Stimulated activated naive CD8-positive, alpha-beta T cell treated with anti-CD3 and anti-CD28 coated beads, Interleukin-15, Interleukin-2, amounts not matched to agents 100 ng/mL and 50 ng/mL, for 24 hours (primary cell): ENCODE data around the gene SERPINI1.

Source experiments
- H3K27ac Mint-ChIP-seq: one replicate; pipeline ENCODE4 v1.8.0; 2021; ENCODE audit warnings: mild to moderate bottlenecking, mixed read lengths
- H3K27me3 Mint-ChIP-seq: one replicate; pipeline ENCODE4 v1.8.0; 2021; ENCODE audit warnings: mixed read lengths
- H3K36me3 Mint-ChIP-seq: one replicate; pipeline ENCODE4 v1.8.0; 2021; ENCODE audit warnings: low read depth, mixed read lengths
- H3K4me1 Mint-ChIP-seq: one replicate; pipeline ENCODE4 v1.8.0; 2021; ENCODE audit warnings: low read depth, mixed read lengths
- H3K4me3 Mint-ChIP-seq: one replicate; pipeline ENCODE4 v1.8.0; 2021; ENCODE audit warnings: mild to moderate bottlenecking, mixed read lengths
- H3K9me3 Mint-ChIP-seq: one replicate; pipeline ENCODE4 v1.8.0; 2021; ENCODE audit warnings: mixed read lengths

The SERPINI1 gene

GRCh38 chr3:167735233-167736138, at the start of gene SERPINI1:
TSS of gene SERPINI1 (plus strand) at chr3:167735721. CDS start at chr3:167789129, 53,408 bp downstream.
- Mint-ChIP-seq H3K27ac (no peak within 1 kb of the TSS), H3K27me3 (no peaks in the 10 kb centered on the region), H3K4me3 (no peak within 1 kb of the TSS), H3K9me3 (no peaks in the 10 kb centered on the region), H3K36me3 (peaks cover 11% of the 10 kb centered on the region), H3K4me1 (peaks cover 8% of the 10 kb centered on the region)

GRCh38 chr3:167691366-167691765, 44.2 kb upstream of the SERPINI1 start:
- H3K4me3 Mint-ChIP-seq = no peak overlapping the region
- peak overlapping the region; percentile 70 for H3K27ac Mint-ChIP-seq
- H3K4me1 Mint-ChIP-seq = peaks cover 34% of the 10 kb centered on the region
- H3K27me3 Mint-ChIP-seq = no peaks in the 10 kb centered on the region
- H3K9me3 Mint-ChIP-seq = no peaks in the 10 kb centered on the region
- H3K36me3 Mint-ChIP-seq = peaks cover 46% of the 10 kb centered on the region

GRCh38 chr3:167694121-167694520, 41.4 kb upstream of the SERPINI1 start:
- H3K4me3 Mint-ChIP-seq = no peak overlapping the region
- peaks cover 54% of the 10 kb centered on the region for H3K36me3 Mint-ChIP-seq
- H3K9me3 Mint-ChIP-seq = no peaks in the 10 kb centered on the region
- H3K27me3 Mint-ChIP-seq = no peaks in the 10 kb centered on the region
- H3K27ac Mint-ChIP-seq = no peak overlapping the region
- peaks cover 28% of the 10 kb centered on the region for H3K4me1 Mint-ChIP-seq

- no peak overlapping the region for H3K27ac Mint-ChIP-seq
- no peaks in the 10 kb centered on the region for H3K27me3 Mint-ChIP-seq
- H3K4me1 Mint-ChIP-seq = no peaks in the 10 kb centered on the region
- H3K9me3 Mint-ChIP-seq = no peaks in the 10 kb centered on the region
- H3K36me3 Mint-ChIP-seq = peaks cover 59% of the 10 kb centered on the region
- H3K4me3 Mint-ChIP-seq = no peak overlapping the region
Measured at GRCh38 chr3:167700046-167700445, 35.5 kb upstream of the SERPINI1 start.

GRCh38 chr3:167700926-167701325, 34.6 kb upstream of the SERPINI1 start:
- no peak overlapping the region for H3K4me3 Mint-ChIP-seq

GRCh38 chr3:167705840-167706239, 29.7 kb upstream of the SERPINI1 start:
- peak overlapping the region; percentile 41 for H3K27ac Mint-ChIP-seq

More at GRCh38 chr3:167700926-167701325, 34.6 kb upstream of the SERPINI1 start:
- Mint-ChIP-seq H3K36me3 (peaks cover 56% of the 10 kb centered on the region), H3K27me3 (no peaks in the 10 kb centered on the region), H3K27ac (no peak overlapping the region), H3K4me1 (peaks cover 2% of the 10 kb centered on the region), H3K9me3 (no peaks in the 10 kb centered on the region)

GRCh38 chr3:167709690-167710089, 25.8 kb upstream of the SERPINI1 start:
- H3K4me3 Mint-ChIP-seq = no peak overlapping the region
- no peaks in the 10 kb centered on the region for H3K27me3 Mint-ChIP-seq
- H3K9me3 Mint-ChIP-seq = no peaks in the 10 kb centered on the region
- H3K4me1 Mint-ChIP-seq = peaks cover 45% of the 10 kb centered on the region
- H3K36me3 Mint-ChIP-seq = peaks cover 87% of the 10 kb centered on the region
- no peak overlapping the region for H3K27ac Mint-ChIP-seq

More at GRCh38 chr3:167705840-167706239, 29.7 kb upstream of the SERPINI1 start:
- Mint-ChIP-seq H3K4me3 (no peak overlapping the region), H3K36me3 (peaks cover 73% of the 10 kb centered on the region), H3K4me1 (peaks cover 9% of the 10 kb centered on the region), H3K9me3 (no peaks in the 10 kb centered on the region), H3K27me3 (no peaks in the 10 kb centered on the region)

GRCh38 chr3:167710552-167710951, 25.0 kb upstream of the SERPINI1 start:
- peaks cover 52% of the 10 kb centered on the region for H3K4me1 Mint-ChIP-seq
- H3K36me3 Mint-ChIP-seq = peaks cover 92% of the 10 kb centered on the region
- H3K9me3 Mint-ChIP-seq = no peaks in the 10 kb centered on the region
- no peaks in the 10 kb centered on the region for H3K27me3 Mint-ChIP-seq
- peak overlapping the region; percentile 64 for H3K27ac Mint-ChIP-seq
- no peak overlapping the region for H3K4me3 Mint-ChIP-seq

- H3K4me1 Mint-ChIP-seq = peaks cover 51% of the 10 kb centered on the region
- H3K9me3 Mint-ChIP-seq = no peaks in the 10 kb centered on the region
- no peak overlapping the region for H3K27ac Mint-ChIP-seq
- H3K36me3 Mint-ChIP-seq = peaks cover 91% of the 10 kb centered on the region
- H3K4me3 Mint-ChIP-seq = no peak overlapping the region
- H3K27me3 Mint-ChIP-seq = no peaks in the 10 kb centered on the region
Measured at GRCh38 chr3:167711439-167711838, 24.1 kb upstream of the SERPINI1 start.

- no peaks in the 10 kb centered on the region for H3K9me3 Mint-ChIP-seq
- H3K4me3 Mint-ChIP-seq = no peak overlapping the region
- H3K27me3 Mint-ChIP-seq = no peaks in the 10 kb centered on the region
- H3K27ac Mint-ChIP-seq = no peak overlapping the region
- H3K36me3 Mint-ChIP-seq = peaks cover 87% of the 10 kb centered on the region
- H3K4me1 Mint-ChIP-seq = peaks cover 51% of the 10 kb centered on the region
Measured at GRCh38 chr3:167712445-167712844, 23.1 kb upstream of the SERPINI1 start.

- H3K4me3 Mint-ChIP-seq = no peak overlapping the region
- H3K9me3 Mint-ChIP-seq = peaks cover 3% of the 10 kb centered on the region
- H3K27ac Mint-ChIP-seq = no peak overlapping the region
- H3K4me1 Mint-ChIP-seq = peaks cover 56% of the 10 kb centered on the region
- no peaks in the 10 kb centered on the region for H3K27me3 Mint-ChIP-seq
- peaks cover 90% of the 10 kb centered on the region for H3K36me3 Mint-ChIP-seq
Measured at GRCh38 chr3:167714871-167715270, 20.6 kb upstream of the SERPINI1 start.

- H3K9me3 Mint-ChIP-seq = peaks cover 3% of the 10 kb centered on the region
- H3K27ac Mint-ChIP-seq = no peak overlapping the region
- H3K27me3 Mint-ChIP-seq = no peaks in the 10 kb centered on the region
- peaks cover 83% of the 10 kb centered on the region for H3K36me3 Mint-ChIP-seq
- peaks cover 51% of the 10 kb centered on the region for H3K4me1 Mint-ChIP-seq
- no peak overlapping the region for H3K4me3 Mint-ChIP-seq
Measured at GRCh38 chr3:167716920-167717319, 18.6 kb upstream of the SERPINI1 start.

GRCh38 chr3:167718582-167718981, 16.9 kb upstream of the SERPINI1 start:
- Mint-ChIP-seq H3K36me3 (peaks cover 79% of the 10 kb centered on the region), H3K4me3 (no peak overlapping the region), H3K27ac (no peak overlapping the region), H3K4me1 (peaks cover 48% of the 10 kb centered on the region), H3K9me3 (peaks cover 3% of the 10 kb centered on the region), H3K27me3 (no peaks in the 10 kb centered on the region)

GRCh38 chr3:167723025-167723512, 12.5 kb upstream of the SERPINI1 start:
- Mint-ChIP-seq H3K4me3 (no peak overlapping the region), H3K4me1 (peaks cover 42% of the 10 kb centered on the region), H3K27me3 (no peaks in the 10 kb centered on the region), H3K9me3 (peaks cover 3% of the 10 kb centered on the region), H3K36me3 (peaks cover 55% of the 10 kb centered on the region), H3K27ac (no peak overlapping the region)

- Mint-ChIP-seq H3K9me3 (no peaks in the 10 kb centered on the region), H3K27ac (no peak overlapping the region), H3K4me3 (no peak overlapping the region), H3K36me3 (peaks cover 47% of the 10 kb centered on the region), H3K4me1 (peaks cover 42% of the 10 kb centered on the region), H3K27me3 (no peaks in the 10 kb centered on the region)
Measured at GRCh38 chr3:167723872-167724271, 11.6 kb upstream of the SERPINI1 start.
